OCI-LY3 (cell line): ENCODE data around the gene UBE2E2.

Experiments
- H2AFZ ChIP-seq: fragments of 200-600, 300-600 bp; shearing (Covaris generic); 2 replicates; pipeline ENCODE4 v1.6.0; 2014; ENCODE audit warnings: antibody characterized with exemption, low read depth, low read length
- H3K27ac ChIP-seq: fragments of 200-600, 300-600 bp; sonication (generic); 2 replicates; pipeline ENCODE4 v1.5.1; 2014; ENCODE audit warnings: mild to moderate bottlenecking, low read length, moderate library complexity, mixed read lengths
- H3K27me3 ChIP-seq: fragments of 200-600, 300-600 bp; sonication (generic); 2 replicates; pipeline ENCODE4 v1.6.1; 2014; ENCODE audit warnings: low read depth, low read length, mixed read lengths
- H3K36me3 ChIP-seq: fragments of 200-600, 300-600 bp; sonication (generic); replicated peaks from 2 replicates; pipeline ENCODE3; 2014; ENCODE audit warnings: low read depth, low read length, mixed read lengths
- H3K4me1 ChIP-seq: fragments of 300-600, 200-600 bp; sonication (generic); 2 replicates; pipeline ENCODE4 v1.6.1; 2014; ENCODE audit warnings: low read length, mixed read lengths
- H3K4me2 ChIP-seq: fragments of 200-600, 300-600 bp; sonication (generic); 2 replicates; pipeline ENCODE4 v1.6.1; 2014; ENCODE audit warnings: low read length, mixed read lengths
- H3K4me3 ChIP-seq: fragments of 300-600, 200-600 bp; sonication (generic); 2 replicates; pipeline ENCODE4 v1.5.1; 2014; ENCODE audit warnings: antibody characterized with exemption, mild to moderate bottlenecking, low read length, moderate library complexity
- H3K79me2 ChIP-seq: fragments of 300-600, 200-600 bp; shearing (Covaris generic); 2 replicates; pipeline ENCODE4 v1.6.1; 2014; ENCODE audit warnings: mild to moderate bottlenecking, low read length, mixed read lengths
- H3K9ac ChIP-seq: fragments of 300-600, 200-600 bp; shearing (Covaris generic); 2 replicates; pipeline ENCODE4 v1.6.0; 2014; ENCODE audit warnings: mild to moderate bottlenecking, low read length, moderate library complexity
- H3K9me3 ChIP-seq: fragments of 200-600, 300-600 bp; shearing (Covaris generic); 2 replicates; pipeline ENCODE4 v1.6.1; 2014; ENCODE audit warnings: low read length, mixed read lengths; ENCODE audit not compliant: insufficient read depth
- H4K20me1 ChIP-seq: fragments of 200-600, 300-600 bp; sonication (generic); 2 replicates; pipeline ENCODE4 v1.6.1; 2016; ENCODE audit warnings: low read length, mixed read lengths; ENCODE audit not compliant: insufficient read depth
- CTCF ChIP-seq: fragments of 200-600, 300-600 bp; sonication (generic); IDR thresholded peaks from 2 replicates; pipeline ENCODE4 v1.5.1; 2014; ENCODE audit warnings: antibody characterized with exemption, low read length, low read depth
- EZH2phosphoT487 ChIP-seq: fragments of 200-600 bp; shearing (Covaris generic); IDR thresholded peaks from 2 replicates; pipeline ENCODE4 v1.6.1; 2018; ENCODE audit warnings: antibody characterized with exemption, mixed run types, low read depth

The UBE2E2 gene

GRCh38 chr3:23209103-23209502 is 6.0 kb downstream of the UBE2E2 start:
- Histone ChIP-seq H3K36me3 (peaks cover 16% of the 10 kb centered on the region), H3K9me3 (no peaks in the 10 kb centered on the region), H3K27me3 (no peaks in the 10 kb centered on the region), H2AFZ (no peak overlapping the region), H3K79me2 (peaks cover 88% of the 10 kb centered on the region), H3K4me1 (peaks cover 15% of the 10 kb centered on the region), H3K4me3 (no peak overlapping the region), H3K27ac (no peak overlapping the region), H4K20me1 (peaks cover 53% of the 10 kb centered on the region), H3K9ac (no peak overlapping the region), H3K4me2 (no peak overlapping the region)
- no peak for TF ChIP-seq CTCF

GRCh38 chr3:23209747-23210487 is 6.8 kb downstream of the UBE2E2 start:
- no peaks in the 10 kb centered on the region for H3K9me3 ChIP-seq
- peaks cover 82% of the 10 kb centered on the region for H3K79me2 ChIP-seq
- TF ChIP-seq EZH2phosphoT487 (no peak), CTCF (no peak)
- no peak overlapping the region for H3K4me2 ChIP-seq
- no peak overlapping the region for H3K4me3 ChIP-seq
- H4K20me1 ChIP-seq: peaks cover 47% of the 10 kb centered on the region
- no peak overlapping the region for H3K9ac ChIP-seq
- no peak overlapping the region for H3K27ac ChIP-seq
- H2AFZ ChIP-seq: no peak overlapping the region
- peaks cover 16% of the 10 kb centered on the region for H3K36me3 ChIP-seq
- no peaks in the 10 kb centered on the region for H3K27me3 ChIP-seq
- peaks cover 9% of the 10 kb centered on the region for H3K4me1 ChIP-seq

GRCh38 chr3:23213813-23214212 is 10.7 kb downstream of the UBE2E2 start:
- Histone ChIP-seq H2AFZ (no peak overlapping the region), H3K9ac (no peak overlapping the region), H3K27me3 (no peaks in the 10 kb centered on the region), H3K27ac (no peak overlapping the region), H3K4me3 (no peak overlapping the region), H3K79me2 (peaks cover 67% of the 10 kb centered on the region), H3K4me2 (no peak overlapping the region), H3K36me3 (peaks cover 17% of the 10 kb centered on the region), H4K20me1 (peaks cover 32% of the 10 kb centered on the region), H3K4me1 (peaks cover under 1% of the 10 kb centered on the region), H3K9me3 (no peaks in the 10 kb centered on the region)
- no peak for TF ChIP-seq EZH2phosphoT487
- TF ChIP-seq CTCF: no peak

GRCh38 chr3:23217872-23218554 is 14.9 kb downstream of the UBE2E2 start:
- peaks cover 15% of the 10 kb centered on the region for H3K36me3 ChIP-seq
- no peak overlapping the region for H3K4me3 ChIP-seq
- H2AFZ ChIP-seq: no peak overlapping the region
- H3K4me2 ChIP-seq: no peak overlapping the region
- H3K27me3 ChIP-seq: no peaks in the 10 kb centered on the region
- TF ChIP-seq EZH2phosphoT487: no peak
- TF ChIP-seq CTCF: no peak
- H3K27ac ChIP-seq: no peak overlapping the region
- peaks cover 74% of the 10 kb centered on the region for H3K79me2 ChIP-seq
- H3K9ac ChIP-seq: no peak overlapping the region
- H3K4me1 ChIP-seq: peaks cover 36% of the 10 kb centered on the region
- 0 out of 2 replicates have a peak, but pooled peaks cover 3% of the 10 kb centered on the region for H3K9me3 ChIP-seq
- H4K20me1 ChIP-seq: peaks cover 42% of the 10 kb centered on the region
